ENCODE results near the gene SMARCC2. TPM values are rescaled to one million over a fixed set of nuclear protein-coding genes. Genes with fewer than 3 reads are reported as not detected.

Gene SMARCC2
- 100 to 1,000 TPM; 133 to 137 TPM for total RNA-seq

- H3K27me3 Mint-ChIP-seq = no peaks in the 10 kb centered on the region
- ChIA-PET CTCF (interaction anchor here (0.7 to 9.6 kb wide), 57 partner anchors 10 to 451 kb away, joined by 3 to 271 read pairs (median 5); partner anchors contain the start of genes ANKRD52, COQ10A, CS and ESYT1), POLR2A (interaction anchor here (0.6 to 5.1 kb wide), 32 partner anchors 11 to 440 kb away, joined by 3 to 114 read pairs (median 6); partner anchors contain the start of genes ANKRD52, CNPY2, ESYT1 and MYL6)
- H3K4me3 Mint-ChIP-seq = peak within 1 kb of the TSS; percentile 97
- H3K4me1 Mint-ChIP-seq = peaks cover 53% of the 10 kb centered on the region
- peaks cover 49% of the 10 kb centered on the region for H3K36me3 Mint-ChIP-seq (ENCODE audit: low read depth)
- peak; percentile 85 for DNase-seq
- peak within 1 kb of the TSS; percentile 94 for H3K27ac Mint-ChIP-seq
- H3K9me3 Mint-ChIP-seq = no peaks in the 10 kb centered on the region
Observed at GRCh38 chr12:56189099-56189917, at the start of gene SMARCC2. Gene SMARCC2, minus strand, starts transcription at chr12:56189483. Its CDS starts 22 bp downstream, at chr12:56189461.

GRCh38 chr12:56237552-56237951 is 48.3 kb upstream of the SMARCC2 start:
- H3K27ac Mint-ChIP-seq = no peak overlapping the region
- peaks cover 18% of the 10 kb centered on the region for H3K36me3 Mint-ChIP-seq (ENCODE audit: low read depth)
- H3K9me3 Mint-ChIP-seq = no peaks in the 10 kb centered on the region
- no peak overlapping the region for H3K4me3 Mint-ChIP-seq
- H3K4me1 Mint-ChIP-seq = no peaks in the 10 kb centered on the region
- CTCF ChIA-PET = no interaction called here
- POLR2A ChIA-PET = interaction anchor here (2.4 kb wide), 1 partner anchor 16 kb away, joined by 11 read pairs; the partner anchor contains the start of gene RNF41
- H3K27me3 Mint-ChIP-seq = no peaks in the 10 kb centered on the region
- DNase-seq = no peak

GRCh38 chr12:56236985-56237384 is 47.7 kb upstream of the SMARCC2 start:
- H3K27ac Mint-ChIP-seq = no peak overlapping the region
- POLR2A ChIA-PET = interaction anchor here (0.9 to 2.4 kb wide), 2 partner anchors 15 to 78 kb away, joined by 3 to 11 read pairs; partner anchors contain the start of gene RNF41
- H3K4me1 Mint-ChIP-seq = no peaks in the 10 kb centered on the region
- H3K4me3 Mint-ChIP-seq = no peak overlapping the region
- DNase-seq = no peak
- peaks cover 16% of the 10 kb centered on the region for H3K36me3 Mint-ChIP-seq (ENCODE audit: low read depth)
- CTCF ChIA-PET = no interaction called here
- no peaks in the 10 kb centered on the region for H3K27me3 Mint-ChIP-seq
- no peaks in the 10 kb centered on the region for H3K9me3 Mint-ChIP-seq

- CTCF ChIA-PET = no interaction called here
- Mint-ChIP-seq H3K4me1 (no peaks in the 10 kb centered on the region), H3K4me3 (no peak overlapping the region), H3K9me3 (no peaks in the 10 kb centered on the region), H3K36me3 (ENCODE audit: low read depth) (peaks cover 10% of the 10 kb centered on the region), H3K27me3 (no peaks in the 10 kb centered on the region), H3K27ac (no peak overlapping the region)
- DNase-seq = no peak
- POLR2A ChIA-PET = interaction anchor here (0.9 to 2.4 kb wide), 2 partner anchors 14 to 79 kb away, joined by 3 to 11 read pairs; partner anchors contain the start of gene RNF41
Observed at GRCh38 chr12:56236091-56236490, 46.8 kb upstream of the SMARCC2 start.

GRCh38 chr12:56234746-56235436 is 45.6 kb upstream of the SMARCC2 start:
- H3K36me3 Mint-ChIP-seq (ENCODE audit: low read depth) = peaks cover 5% of the 10 kb centered on the region
- DNase-seq = no peak
- ChIA-PET CTCF (interaction anchor here (1.1 kb wide), 1 partner anchor 13 kb away, joined by 3 read pairs; the partner anchor contains the start of gene RNF41), POLR2A (no interaction called here)
- H3K27me3 Mint-ChIP-seq = no peaks in the 10 kb centered on the region
- no peaks in the 10 kb centered on the region for H3K4me1 Mint-ChIP-seq
- no peak overlapping the region for H3K27ac Mint-ChIP-seq
- no peak overlapping the region for H3K4me3 Mint-ChIP-seq
- no peaks in the 10 kb centered on the region for H3K9me3 Mint-ChIP-seq

- H3K4me1 Mint-ChIP-seq = peaks cover 2% of the 10 kb centered on the region
- no peak overlapping the region for H3K4me3 Mint-ChIP-seq
- CTCF ChIA-PET = no interaction called here
- POLR2A ChIA-PET = interaction anchor here (1.1 kb wide), 1 partner anchor 9 kb away, joined by 4 read pairs; no protein-coding TSS in a partner anchor
- H3K9me3 Mint-ChIP-seq = no peaks in the 10 kb centered on the region
- H3K36me3 Mint-ChIP-seq (ENCODE audit: low read depth) = peaks cover 3% of the 10 kb centered on the region
- DNase-seq = no peak
- no peak overlapping the region for H3K27ac Mint-ChIP-seq
- H3K27me3 Mint-ChIP-seq = no peaks in the 10 kb centered on the region
Observed at GRCh38 chr12:56231184-56231582, 41.9 kb upstream of the SMARCC2 start.

GRCh38 chr12:56230432-56231183 is 41.3 kb upstream of the SMARCC2 start:
- CTCF ChIA-PET = no interaction called here
- POLR2A ChIA-PET = interaction anchor here (1.1 kb wide), 1 partner anchor 8 kb away, joined by 4 read pairs; no protein-coding TSS in a partner anchor
- Mint-ChIP-seq H3K36me3 (ENCODE audit: low read depth) (peaks cover 6% of the 10 kb centered on the region), H3K4me3 (no peak overlapping the region), H3K4me1 (peaks cover 6% of the 10 kb centered on the region), H3K27ac (no peak overlapping the region), H3K9me3 (no peaks in the 10 kb centered on the region), H3K27me3 (no peaks in the 10 kb centered on the region)
- no peak for DNase-seq

- H3K4me3 Mint-ChIP-seq = no peak within 1 kb of the TSS
- no peak for DNase-seq
- ChIA-PET CTCF (no interaction called here), POLR2A (interaction anchor here (1.1 kb wide), 1 partner anchor 7 kb away, joined by 4 read pairs; no protein-coding TSS in a partner anchor)
- H3K27me3 Mint-ChIP-seq = no peaks in the 10 kb centered on the region
- no peaks in the 10 kb centered on the region for H3K9me3 Mint-ChIP-seq
- peaks cover 12% of the 10 kb centered on the region for H3K4me1 Mint-ChIP-seq
- no peak within 1 kb of the TSS for H3K27ac Mint-ChIP-seq
- H3K36me3 Mint-ChIP-seq (ENCODE audit: low read depth) = peaks cover 6% of the 10 kb centered on the region
Observed at GRCh38 chr12:56229916-56230431, 40.7 kb upstream of the SMARCC2 start, which contains the start of gene SLC39A5. Gene SLC39A5, plus strand, starts transcription at chr12:56230051. Its CDS starts 1,224 bp downstream, at chr12:56231275.

GRCh38 chr12:56229082-56229481 is 39.8 kb upstream of the SMARCC2 start:
- Mint-ChIP-seq H3K9me3 (no peaks in the 10 kb centered on the region), H3K4me1 (peaks cover 19% of the 10 kb centered on the region)
- CTCF ChIA-PET = no interaction called here

GRCh38 chr12:56224954-56225353 is 35.7 kb upstream of the SMARCC2 start:
- peaks cover 6% of the 10 kb centered on the region for H3K36me3 Mint-ChIP-seq (ENCODE audit: low read depth)
- ChIA-PET CTCF (interaction anchor here (1.5 kb wide), 1 partner anchor 38 kb away, joined by 3 read pairs; no protein-coding TSS in a partner anchor), POLR2A (no interaction called here)
- H3K27ac Mint-ChIP-seq = peak overlapping the region; percentile 73
- H3K4me3 Mint-ChIP-seq = peak overlapping the region; percentile 89
- no peaks in the 10 kb centered on the region for H3K9me3 Mint-ChIP-seq
- H3K4me1 Mint-ChIP-seq = peaks cover 52% of the 10 kb centered on the region
- no peak for DNase-seq
- H3K27me3 Mint-ChIP-seq = no peaks in the 10 kb centered on the region

More at GRCh38 chr12:56229082-56229481, 39.8 kb upstream of the SMARCC2 start:
- Mint-ChIP-seq H3K27me3 (no peaks in the 10 kb centered on the region), H3K27ac (no peak overlapping the region), H3K36me3 (ENCODE audit: low read depth) (peaks cover 6% of the 10 kb centered on the region), H3K4me3 (no peak overlapping the region)
- POLR2A ChIA-PET = no interaction called here
- DNase-seq = no peak

- CTCF ChIA-PET = interaction anchor here (3.3 kb wide), 1 partner anchor 101 kb away, joined by 12 read pairs; no protein-coding TSS in a partner anchor
- Mint-ChIP-seq H3K27ac (peak within 1 kb of the TSS; percentile 76), H3K27me3 (no peaks in the 10 kb centered on the region), H3K9me3 (no peaks in the 10 kb centered on the region), H3K36me3 (ENCODE audit: low read depth) (peaks cover 6% of the 10 kb centered on the region), H3K4me3 (peak within 1 kb of the TSS; percentile 89), H3K4me1 (peaks cover 53% of the 10 kb centered on the region)
- POLR2A ChIA-PET = interaction anchor here (3.9 kb wide), 1 partner anchor 106 kb away, joined by 31 read pairs; the partner anchor contains the start of gene ZC3H10
- DNase-seq = peak; percentile 95
Observed at GRCh38 chr12:56224102-56224701, 34.9 kb upstream of the SMARCC2 start, which contains the start of gene NABP2. Gene NABP2, plus strand, starts transcription at chr12:56224342. Its CDS starts 515 bp downstream, at chr12:56224857.
